HepG2 (cell line): ENCODE data around the gene ZNF343. TPM values are rescaled to one million over a fixed set of nuclear protein-coding genes. Genes with fewer than 3 reads are reported as not detected.

Experiments
- AKAP8 ChIP-seq: sonication (generic); formaldehyde crosslinking; IDR thresholded peaks from 2 replicates; pipeline ENCODE4 v1.5.1; 2020; ENCODE audit warnings: mild to moderate bottlenecking, missing genetic modification reagents
- FOXP1 ChIP-seq, 2 experiments: fragments of 450-650 bp in 1 of 2; IDR thresholded peaks; 2 replicates each; pipeline ENCODE4 v1.6.1; 2017 to 2018; ENCODE audit warnings: antibody characterized with exemption in 1 of 2
- GMEB2 ChIP-seq: IDR thresholded peaks from 2 replicates; pipeline ENCODE4 v1.6.1; 2016; ENCODE audit warnings: missing biosample characterization, missing genetic modification reagents, low read depth
- HNRNPL ChIP-seq: fragments of 200-400 bp; formaldehyde crosslinking; IDR thresholded peaks from 2 replicates; pipeline ENCODE4 v1.6.1; 2017; ENCODE audit warnings: mild to moderate bottlenecking, low read depth, low read length
- HOMEZ ChIP-seq: IDR thresholded peaks from 2 replicates; pipeline ENCODE4 v1.6.1; 2016; ENCODE audit warnings: low read depth
- MLXIP ChIP-seq: sonication (generic); formaldehyde crosslinking; IDR thresholded peaks from 2 replicates; pipeline ENCODE4 v1.9.0; 2021; ENCODE audit warnings: missing genetic modification reagents, borderline replicate concordance
- PATZ1 ChIP-seq: sonication (generic); formaldehyde crosslinking; IDR thresholded peaks from 2 replicates; pipeline ENCODE4 v1.4.0; 2020; ENCODE audit warnings: missing genetic modification reagents
- SMC3 ChIP-seq: IDR thresholded peaks from 2 replicates; pipeline ENCODE4 v1.6.1; 2011; ENCODE audit warnings: low read length, improper control_type of control experiment
- THAP11 ChIP-seq: IDR thresholded peaks from 2 replicates; pipeline ENCODE4 v1.6.1; 2016; ENCODE audit warnings: missing biosample characterization, missing genetic modification reagents
- TIGD3 ChIP-seq: sonication (generic); formaldehyde crosslinking; IDR thresholded peaks from 2 replicates; pipeline ENCODE4 v1.5.1; 2020; ENCODE audit warnings: mild to moderate bottlenecking, missing genetic modification reagents, borderline replicate concordance
- ZFAT ChIP-seq: sonication (generic); formaldehyde crosslinking; conservative IDR thresholded peaks from 2 replicates; pipeline ENCODE4 v1.8.1; 2023; ENCODE audit warnings: missing genetic modification reagents, inconsistent platforms
- ZMAT3 ChIP-seq: sonication (generic); formaldehyde crosslinking; conservative IDR thresholded peaks from 2 replicates; pipeline ENCODE4 v1.7.0; 2021; ENCODE audit warnings: missing genetic modification reagents
- ZNF280B ChIP-seq: sonication (generic); formaldehyde crosslinking; IDR thresholded peaks from 2 replicates; pipeline ENCODE4 v1.5.0; 2020; ENCODE audit warnings: missing genetic modification reagents, mild to moderate bottlenecking, borderline replicate concordance
- ZNF337 ChIP-seq: sonication (generic); formaldehyde crosslinking; IDR thresholded peaks from 2 replicates; pipeline ENCODE4 v1.5.1; 2020; ENCODE audit warnings: missing genetic modification reagents, low read depth, mild to moderate bottlenecking, borderline replicate concordance
- ZNF460 ChIP-seq: sonication (generic); formaldehyde crosslinking; IDR thresholded peaks from 2 replicates; pipeline ENCODE4 v1.5.1; 2020; ENCODE audit warnings: missing genetic modification reagents, mild to moderate bottlenecking, borderline replicate concordance
- ZNF563 ChIP-seq: sonication (generic); formaldehyde crosslinking; IDR thresholded peaks from 2 replicates; pipeline ENCODE4 v1.8.0; 2022; ENCODE audit warnings: mild to moderate bottlenecking, moderate library complexity, missing genetic modification reagents
- polyA plus RNA-seq, 8 experiments: library from polyadenylated mRNA; depleted of rRNA in 3 of 8; stranded (reverse) in 7 of 8; unstranded in 1 of 8; fragments of >200 nt; fragmentation: Illumina TruSeq in 4 of 8; extraction: Trizol in 4 of 8; gene quantifications; 2 replicates each; pipeline versions ENCODE4 v1.2.1 to v1.2.3, GENCODE V29; 2011 to 2016; ENCODE audit warnings: low read depth in 4 of 8, missing spikeins in 1 of 8, mixed read lengths in 1 of 8; ENCODE audit not compliant: insufficient read depth in 1 of 8
- total RNA-seq, 5 experiments: library from RNA; depleted of rRNA; stranded (reverse); fragments of >200 nt; fragmentation: Illumina TruSeq; extraction: Trizol; gene quantifications; 2 replicates each; pipeline ENCODE4 v1.2.3, GENCODE V29; 2016; ENCODE audit warnings: low read depth in 1 of 5

The ZNF343 gene
- total and polyA plus RNA-seq, 2 of the 13 experiments (the other 11 are each of a cell fraction or from before 2014, with no cell fraction given), result 16.4 to 22.1 TPM

GRCh38 chr20:2476742-2477615, 31.7 kb downstream of the ZNF343 start (continued):
- peak; percentile 62; the same call in 1 of the 2 replicates for TF ChIP-seq SMC3
- TF ChIP-seq ZNF563 (CRISPR knock-in tag), result no peak
- no peak for TF ChIP-seq ZNF460 (CRISPR knock-in tag)
- no peak for TF ChIP-seq ZNF337 (CRISPR knock-in tag)
- 0 out of 2 replicates have a peak, but pooled peaks have one; percentile 19 for TF ChIP-seq PATZ1 (CRISPR knock-in tag)
- TF ChIP-seq TIGD3, result 0 out of 2 replicates have a peak, but pooled peaks have one; percentile 42
- no peak for TF ChIP-seq ZMAT3
- 0 out of 2 replicates have a peak, but pooled peaks have one; percentile 18 for TF ChIP-seq THAP11 (CRISPR knock-in tag)
- TF ChIP-seq HOMEZ (CRISPR knock-in tag), result 0 out of 2 replicates have a peak, but pooled peaks have one; percentile 37
- TF ChIP-seq ZFAT, result no peak
- 0 out of 2 replicates have a peak, but pooled peaks have one; percentile 7 for TF ChIP-seq HNRNPL
- TF ChIP-seq AKAP8 (CRISPR knock-in tag), result no peak
- TF ChIP-seq MLXIP (CRISPR knock-in tag), result no peak
- no peak for TF ChIP-seq GMEB2
- 0 out of 2 replicates have a peak, but pooled peaks have one; percentile 12 for TF ChIP-seq FOXP1 (IDR thresholded peaks at IDR 0.05)
- TF ChIP-seq FOXP1 (CRISPR knock-in tag; IDR thresholded peaks at IDR 0.05), result peak; percentile 20; the same call in 1 of the 2 replicates
- no peak for TF ChIP-seq ZNF280B (CRISPR knock-in tag)
